GM21786 (cell line): ENCODE data around the gene LMAN2.
"Not testable (repeated sequence)": the region's sequence is repeated elsewhere in the genome, so short reads cannot be mapped to it uniquely, and the experiment has no call there.

Source experiments
- ATAC-seq: cut with Tn5 transposase; IDR thresholded peaks from one replicate; pipeline ENCODE4 v1.9.1; 2021; ENCODE audit not compliant: unreplicated experiment

The LMAN2 gene

DNA sequence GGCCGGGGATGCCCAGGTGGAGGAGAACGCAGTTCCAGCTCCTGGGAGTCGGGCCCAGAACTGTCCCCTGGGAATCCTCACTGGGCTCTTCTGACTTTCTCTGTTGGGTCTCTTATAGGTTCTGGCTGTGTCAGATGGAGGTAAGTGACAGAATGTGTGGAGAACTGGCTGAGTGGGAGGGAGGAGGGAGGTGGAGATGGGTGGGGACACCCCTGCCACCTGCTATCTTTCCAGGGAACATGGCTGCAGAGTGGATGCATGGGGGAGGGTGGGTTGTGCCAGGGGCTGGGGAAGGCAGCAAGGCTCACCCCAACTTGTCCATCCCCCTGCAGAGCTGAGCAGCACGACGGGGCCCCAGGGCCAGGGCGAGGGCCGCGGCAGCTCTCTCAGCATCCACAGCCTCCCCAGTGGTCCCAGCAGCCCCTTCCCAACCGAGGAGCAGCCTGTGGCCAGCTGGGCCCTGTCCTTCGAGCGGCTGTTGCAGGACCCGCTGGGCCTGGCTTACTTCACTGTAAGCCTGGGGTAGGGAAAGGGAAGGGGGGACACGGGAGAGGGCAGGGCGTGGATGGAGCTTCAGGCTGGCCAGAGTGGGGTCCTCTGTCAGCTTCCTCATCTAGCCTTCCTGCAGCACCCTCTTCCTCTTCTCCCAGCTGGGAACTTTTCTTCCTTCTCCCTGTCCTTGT is 14.5 kb upstream of the LMAN2 start:
- ATAC-seq: no peak

DNA sequence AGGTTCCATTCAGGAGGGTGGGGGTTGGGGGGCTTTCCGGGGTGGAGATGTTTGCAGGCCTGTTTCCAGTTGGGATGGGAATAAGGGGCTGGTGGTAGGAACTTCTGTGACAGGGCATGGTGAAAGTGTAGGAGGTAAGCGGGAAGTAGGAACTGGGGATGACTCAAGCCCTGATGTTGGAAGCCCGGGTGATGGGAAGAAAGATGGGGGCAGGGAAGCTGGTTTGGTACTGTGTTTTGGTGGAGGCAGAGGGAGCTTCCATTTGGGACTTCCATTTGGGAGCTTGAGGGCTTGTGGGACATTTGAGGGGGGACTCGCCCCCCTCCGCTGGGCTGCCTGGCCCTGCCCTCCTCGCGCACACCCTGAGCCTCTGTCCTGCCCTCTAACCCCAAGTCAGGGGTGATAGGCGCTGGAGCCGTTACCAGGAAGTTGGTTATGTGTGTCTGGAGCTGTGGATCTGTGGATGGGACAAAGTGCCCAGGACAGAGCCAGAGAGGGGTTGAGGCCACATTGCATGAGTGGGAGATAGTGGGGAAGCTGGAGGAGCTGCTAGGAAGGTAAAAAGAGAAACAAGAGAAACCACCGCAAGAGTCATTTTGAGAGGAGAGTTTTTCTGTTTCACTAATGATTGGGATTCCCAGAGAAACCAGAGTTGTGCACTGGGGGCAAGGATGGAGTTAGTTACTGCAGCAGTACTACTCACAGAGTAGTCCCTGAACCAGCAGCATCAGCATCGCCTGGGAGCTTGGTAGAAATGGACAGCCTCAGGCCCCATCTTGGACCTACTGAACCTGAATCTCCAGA is 12.9 kb upstream of the LMAN2 start:
- peak; percentile 35 for ATAC-seq

DNA sequence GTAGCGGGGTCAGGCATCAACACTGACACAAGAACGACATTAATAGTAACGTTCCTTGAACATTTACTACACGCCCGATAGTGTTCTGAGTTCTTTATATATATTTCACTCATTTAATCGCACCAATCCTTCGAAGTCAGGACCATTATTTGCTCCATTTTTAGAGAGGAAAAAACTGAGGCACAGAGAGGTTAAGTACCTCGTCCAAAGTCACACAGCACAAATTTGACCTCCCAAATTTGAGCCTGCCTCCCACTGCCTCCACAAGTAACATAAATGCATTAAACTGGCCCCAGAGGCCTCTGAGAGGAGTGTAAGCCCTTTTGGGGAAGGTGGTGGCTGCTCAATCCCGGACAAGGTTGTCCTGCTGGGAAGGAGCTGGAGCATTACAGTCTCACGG is 12.1 kb upstream of the LMAN2 start:
- no peak for ATAC-seq

DNA sequence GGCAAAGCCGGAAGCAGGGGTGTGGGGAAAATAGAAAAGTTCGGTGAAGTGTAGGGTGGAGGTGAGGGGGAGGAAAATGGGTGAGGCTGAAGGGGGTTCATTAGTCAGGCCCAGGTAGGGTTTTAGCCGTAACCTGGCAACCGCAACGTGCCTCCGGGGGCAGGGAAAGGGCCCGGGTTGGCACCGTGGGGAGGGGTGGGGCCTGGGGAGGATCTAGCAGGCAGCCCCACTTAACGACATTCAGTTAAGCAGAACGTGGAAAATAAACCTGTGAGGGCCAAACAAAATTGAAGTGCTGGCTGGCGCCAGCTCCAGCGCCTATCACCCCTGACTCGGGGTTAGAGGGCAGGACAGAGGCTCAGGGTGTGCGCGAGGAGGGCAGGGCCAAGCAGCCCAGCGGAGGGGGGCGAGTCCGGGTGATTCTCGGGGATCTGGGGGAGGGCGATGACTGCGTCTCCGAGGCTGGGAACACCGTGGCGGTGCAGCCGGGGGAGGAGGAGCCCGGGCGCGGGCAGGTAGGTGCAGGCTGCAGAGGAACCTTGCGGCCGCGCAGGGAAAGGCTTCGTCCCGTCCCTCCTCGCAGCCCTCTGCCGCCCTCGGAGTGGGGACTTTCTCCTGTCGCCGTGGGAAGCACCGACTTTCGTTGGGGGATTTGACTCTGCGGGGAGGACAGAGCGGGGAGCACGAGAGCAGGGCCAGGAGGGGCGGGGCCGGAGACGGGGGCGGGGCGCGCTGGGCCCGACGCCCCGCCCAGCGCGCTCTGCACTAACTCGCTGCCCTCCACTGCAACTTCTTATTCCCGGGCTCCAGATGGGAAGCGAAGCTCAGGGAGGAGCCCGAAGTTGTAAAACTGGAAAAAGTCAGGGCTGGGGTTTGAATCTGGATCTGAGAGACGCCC is 11.4 kb upstream of the LMAN2 start:
- ATAC-seq: no peak

DNA sequence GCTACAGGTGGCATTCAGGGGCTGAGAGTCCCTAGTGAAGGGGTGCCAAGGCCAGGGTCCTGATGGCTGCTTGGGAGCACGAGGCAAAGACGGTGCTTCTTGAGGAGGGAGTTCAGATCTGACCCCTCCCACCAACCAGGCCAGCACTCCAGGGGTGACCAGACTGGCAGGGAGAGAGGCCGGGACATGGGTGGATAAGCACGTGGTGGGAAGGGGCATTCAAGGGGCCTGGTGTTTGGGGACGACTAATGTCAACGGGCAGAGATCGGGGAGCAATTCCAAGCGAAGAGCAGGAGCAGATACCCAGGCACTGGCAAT is 10.8 kb upstream of the LMAN2 start:
- no peak for ATAC-seq

DNA sequence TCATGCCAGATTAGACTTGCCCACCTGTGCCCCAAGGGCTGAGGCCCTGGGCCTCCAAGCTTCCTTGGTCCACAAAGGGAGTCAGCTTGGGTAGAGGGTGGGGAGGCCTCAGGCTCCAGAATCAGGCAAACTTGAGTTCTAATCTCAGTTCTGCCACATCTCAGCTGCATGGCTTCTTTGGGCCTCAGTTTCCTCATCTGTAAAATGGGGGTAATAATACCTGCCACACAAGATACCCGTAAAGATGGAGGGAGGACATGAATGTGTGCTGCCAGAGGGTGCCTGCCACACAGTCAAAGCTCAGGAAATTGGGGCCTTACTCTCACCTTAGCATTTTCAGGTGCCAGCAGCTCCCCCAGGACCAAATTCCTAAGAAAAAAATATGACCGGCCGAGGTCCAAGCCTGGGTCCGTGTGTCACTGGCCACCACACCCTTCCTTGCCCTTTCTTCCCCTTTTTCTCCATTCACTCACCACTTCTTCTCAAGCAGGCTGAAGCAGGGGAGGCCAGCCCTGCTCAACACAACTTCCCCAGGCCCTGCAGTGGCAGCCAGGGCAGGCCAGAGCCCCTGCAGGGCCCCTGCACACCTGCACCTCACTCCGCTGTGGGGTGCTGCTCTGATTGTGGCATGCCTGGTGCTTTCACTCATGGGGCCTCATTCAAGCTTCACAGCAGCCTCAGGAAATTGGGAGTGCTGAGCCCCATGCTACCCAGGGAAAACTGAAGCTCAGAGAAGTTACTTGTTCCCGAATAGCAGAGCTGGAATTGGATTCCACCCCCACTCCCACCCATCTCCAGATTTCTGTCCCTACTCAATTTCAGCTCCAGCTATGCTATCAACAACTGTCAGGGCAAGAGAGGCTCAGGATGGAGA is 10.2 kb upstream of the LMAN2 start:
- no peak for ATAC-seq

DNA sequence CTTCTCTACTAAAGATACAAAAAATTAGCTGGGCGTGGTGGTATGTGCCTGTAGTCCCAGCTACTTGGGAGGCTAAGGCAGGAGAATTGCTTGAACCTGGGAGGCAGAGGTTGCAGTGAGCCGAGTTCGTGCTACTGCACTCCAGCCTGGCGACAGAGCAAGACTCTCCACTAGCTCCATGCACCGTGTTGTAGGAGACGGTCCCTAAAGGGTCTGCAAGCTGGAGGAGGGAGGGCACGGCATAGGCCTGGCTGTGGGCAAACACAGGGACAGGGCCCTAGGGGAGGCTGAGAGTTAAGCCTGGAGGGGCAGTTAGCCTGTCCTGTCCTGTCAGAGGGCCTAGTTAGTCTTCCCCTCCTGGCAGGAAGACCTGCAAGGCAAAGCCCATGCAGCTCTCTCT is 9.3 kb upstream of the LMAN2 start:
- ATAC-seq: not testable (repeated sequence)

DNA sequence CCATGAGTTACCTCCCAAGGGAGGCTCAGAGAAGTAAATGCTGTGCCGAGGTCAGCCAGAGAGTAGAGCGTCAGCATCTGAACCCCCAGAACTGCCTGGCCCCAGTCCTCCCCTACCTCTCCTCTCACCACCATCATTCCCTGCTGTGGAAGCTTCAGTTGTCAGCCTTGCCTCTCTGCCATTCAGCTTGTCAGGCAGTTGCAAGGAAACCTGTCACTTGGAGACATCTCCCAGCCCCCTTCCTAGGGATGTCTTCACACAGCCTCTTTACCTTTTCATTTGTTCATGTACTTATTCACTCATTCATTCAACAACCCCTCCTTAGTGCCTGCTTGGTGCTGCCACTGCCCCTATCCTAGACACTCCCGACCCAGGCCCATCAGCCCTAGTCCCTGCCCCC is 8.4 kb upstream of the LMAN2 start:
- no peak for ATAC-seq

DNA sequence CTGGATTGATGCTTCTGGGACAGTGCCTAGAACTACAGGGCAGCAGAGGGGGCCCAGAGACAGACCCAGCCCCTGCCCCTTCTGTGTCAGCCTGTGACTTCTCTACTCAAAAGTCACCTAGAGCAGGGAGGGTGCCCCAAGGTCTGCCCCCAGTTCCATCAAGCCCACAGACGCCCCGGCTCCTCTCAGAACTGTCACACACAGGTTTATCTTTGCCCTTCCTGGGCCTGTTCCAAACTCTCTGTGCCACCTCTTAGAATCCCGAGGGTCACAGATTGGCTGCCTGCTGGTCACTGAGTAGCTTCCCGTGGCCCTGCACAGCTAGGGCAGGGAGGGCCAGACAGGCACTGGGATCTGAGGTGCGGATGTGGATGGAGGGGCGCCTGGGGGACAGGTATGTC is 8.0 kb upstream of the LMAN2 start:
- no peak for ATAC-seq

DNA sequence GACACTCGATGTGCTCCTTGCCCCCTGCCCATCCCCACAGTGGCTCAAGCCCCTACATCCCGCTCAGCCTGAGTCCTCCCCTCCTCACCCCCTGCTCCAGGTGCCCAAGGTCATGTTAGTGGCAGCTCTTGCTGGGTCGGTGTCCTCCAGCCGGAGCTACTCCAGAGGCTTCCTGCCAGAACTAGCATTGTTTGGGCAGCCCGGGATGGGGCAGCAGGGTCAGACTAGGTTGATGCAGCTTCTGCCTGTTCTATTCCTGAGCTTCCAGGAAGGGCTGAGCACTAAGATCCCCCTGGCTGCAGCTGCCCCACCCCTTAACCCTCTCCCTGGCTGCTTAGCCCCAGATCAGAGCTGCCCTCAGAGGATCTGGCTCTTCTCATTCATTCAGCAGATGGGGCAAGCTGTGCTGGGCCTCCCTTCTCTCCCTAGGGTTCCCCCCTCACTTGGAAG is 6.9 kb upstream of the LMAN2 start:
- no peak for ATAC-seq

DNA sequence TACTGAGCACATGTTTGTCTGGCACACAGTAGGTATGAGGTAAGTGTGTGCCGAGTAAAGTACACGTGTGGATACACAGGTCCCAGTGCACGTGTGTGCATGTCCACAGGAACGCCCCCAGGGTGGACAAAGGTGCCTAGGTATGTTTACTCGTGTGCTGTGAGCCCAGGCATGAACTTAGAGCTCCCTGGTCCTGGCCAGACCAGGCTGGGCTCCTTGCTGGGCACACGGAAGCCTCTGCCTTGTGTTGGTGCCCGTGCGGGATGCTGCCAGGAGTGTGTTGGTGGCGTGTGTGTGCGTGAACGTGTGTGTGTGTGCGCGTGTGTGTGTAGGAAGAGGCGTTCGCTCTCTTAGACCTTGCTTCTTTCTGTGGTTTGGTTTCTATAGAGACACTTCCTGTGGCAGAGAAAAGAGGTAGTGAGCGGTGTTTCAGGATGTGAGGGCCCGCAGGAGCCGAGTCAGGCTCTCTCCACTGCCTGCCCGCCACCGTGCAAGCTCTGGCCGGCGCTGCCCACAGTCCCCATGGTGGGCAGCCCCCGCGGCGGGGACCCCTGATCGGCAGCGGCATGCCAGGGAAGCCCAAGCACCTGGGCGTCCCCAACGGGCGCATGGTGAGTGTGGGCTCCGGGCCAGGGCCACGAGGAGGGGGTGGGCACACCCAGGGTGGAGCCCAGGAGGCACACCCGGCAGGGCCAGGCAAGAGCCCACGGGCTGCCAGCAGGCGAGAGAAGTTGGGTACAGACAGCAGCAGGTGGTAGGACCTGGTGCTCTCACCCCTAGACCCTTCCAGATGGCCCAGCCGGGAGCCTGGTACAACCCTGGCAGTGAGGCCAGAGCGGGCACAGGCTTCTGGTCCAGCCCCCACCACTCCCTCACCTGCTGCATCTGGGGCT is 6.2 kb upstream of the LMAN2 start, which contains the start of gene RGS14:
Gene RGS14 (plus strand): TSS at position 466 of the 893 bp plus-strand sequence. CDS start 101 bp downstream, at position 567.
- peak; percentile 95 for ATAC-seq

DNA sequence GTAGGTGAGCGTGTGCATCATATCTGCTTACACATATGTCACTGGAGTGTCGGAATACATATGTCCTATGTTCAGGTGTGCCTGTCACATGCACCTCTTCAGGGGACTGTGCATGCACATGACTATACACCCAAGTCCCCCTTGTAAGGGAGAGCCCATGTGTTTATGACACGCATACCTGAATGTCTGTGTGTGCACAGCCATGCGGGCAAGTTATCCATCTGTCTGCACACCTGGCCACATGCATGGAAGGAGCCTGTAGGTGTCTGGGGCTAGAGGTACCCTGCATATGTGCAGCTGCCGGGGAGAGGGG is 5.6 kb upstream of the LMAN2 start:
- no peak for ATAC-seq

DNA sequence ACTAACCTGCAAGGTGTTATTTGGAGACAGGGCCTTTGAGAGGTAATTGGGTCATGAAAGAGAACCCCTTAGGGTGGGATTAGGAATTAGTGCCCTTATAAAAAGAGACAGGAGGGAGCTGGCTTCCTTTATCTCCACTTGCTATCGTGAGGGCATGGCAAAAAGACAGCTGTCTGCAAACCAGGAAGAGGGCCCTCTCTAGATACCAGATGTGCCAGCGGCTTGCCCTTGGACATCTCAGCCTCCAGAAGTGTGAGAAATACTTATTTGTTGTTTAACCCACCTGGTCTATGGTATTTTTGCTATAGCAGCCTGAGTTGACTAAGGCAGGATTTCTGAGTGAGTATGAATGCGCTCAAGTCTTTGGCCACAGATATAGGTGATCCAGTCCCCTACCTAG is 5.3 kb upstream of the LMAN2 start:
- ATAC-seq: no peak

DNA sequence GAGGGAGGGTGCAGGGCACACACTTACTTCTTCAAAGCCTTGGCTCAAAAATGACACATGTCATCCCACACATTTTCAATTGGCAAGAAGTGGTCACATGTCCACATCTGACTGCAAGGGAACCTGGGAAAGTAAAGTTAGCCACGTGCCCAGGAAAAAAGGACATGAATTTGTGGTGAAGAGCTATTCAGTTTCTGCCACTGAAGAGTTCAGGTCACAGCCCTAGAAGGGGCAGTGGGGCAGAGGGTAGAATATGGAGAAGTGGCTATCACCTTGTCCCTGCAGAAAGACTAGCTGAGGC is 4.3 kb upstream of the LMAN2 start:
- ATAC-seq: no peak

DNA sequence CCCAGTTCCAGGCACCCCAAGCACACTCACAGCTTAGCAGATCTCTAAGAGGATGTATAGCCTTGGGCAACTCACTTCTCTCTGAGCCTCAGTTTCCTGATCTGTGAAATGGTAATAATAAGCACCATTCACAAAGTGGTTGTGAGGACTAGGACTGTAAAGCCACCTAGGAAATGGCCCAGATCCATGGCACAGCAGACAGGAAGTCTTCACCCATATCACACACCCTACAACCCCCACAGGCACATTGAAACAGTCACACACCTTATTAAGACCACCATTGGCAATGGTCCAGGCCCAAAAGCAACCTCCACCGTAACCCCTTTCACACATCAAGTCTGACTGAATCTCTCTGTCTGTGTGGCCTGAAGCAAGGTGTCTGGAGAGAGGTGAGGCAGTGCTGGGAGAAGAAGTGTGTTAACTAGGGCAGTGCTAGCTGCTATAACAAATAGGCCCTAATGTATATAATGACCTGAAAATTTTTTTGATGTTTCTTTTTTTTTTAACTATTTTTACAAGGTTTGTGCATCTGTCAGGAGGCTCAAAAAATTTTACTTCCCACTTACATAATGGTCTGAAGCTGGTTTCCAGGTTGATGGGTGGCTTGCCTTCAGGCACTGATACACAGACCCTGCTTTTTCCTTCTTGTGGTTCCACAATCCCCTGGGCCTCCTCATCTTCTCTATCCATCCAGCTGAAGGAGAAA is 3.8 kb upstream of the LMAN2 start:
- no peak for ATAC-seq

DNA sequence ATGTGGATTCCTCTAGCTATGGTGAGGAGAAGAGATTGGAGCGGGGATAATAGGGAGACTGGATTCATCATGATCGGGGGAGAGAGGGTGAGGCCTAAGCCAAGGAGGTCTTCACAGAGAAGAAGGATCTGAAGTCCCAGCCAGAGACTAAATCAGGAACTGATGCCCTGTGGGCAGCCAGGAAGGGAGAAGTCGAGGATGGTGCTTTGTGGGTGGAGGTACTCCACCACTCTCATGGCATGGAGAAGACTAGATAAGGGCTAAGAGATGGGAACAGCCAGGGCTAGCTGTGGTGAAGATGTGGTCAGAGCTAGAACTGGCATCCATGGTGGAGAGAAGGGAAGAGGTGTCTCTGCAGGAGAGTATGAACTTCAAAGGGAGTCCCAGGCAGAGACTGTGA is 3.2 kb upstream of the LMAN2 start:
- ATAC-seq: no peak

DNA sequence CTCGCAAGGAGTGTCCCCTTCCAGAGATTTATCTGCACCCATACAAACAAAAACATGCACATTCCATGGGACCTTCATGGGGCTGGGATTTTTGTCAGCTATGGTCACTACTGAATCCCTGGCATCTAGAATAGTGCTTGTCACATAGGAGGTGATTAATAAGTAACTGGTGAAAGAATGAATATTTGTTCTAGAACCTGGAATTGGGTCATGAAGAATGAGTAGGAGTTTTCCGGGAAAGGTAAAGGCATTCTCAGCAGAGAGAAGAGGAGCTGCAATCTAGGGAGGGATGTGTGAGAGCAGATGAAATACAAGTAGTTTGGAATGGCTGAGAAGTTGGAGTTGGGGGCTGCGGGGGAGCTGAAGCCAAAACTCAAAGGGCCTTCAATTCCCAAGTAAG is 2.8 kb upstream of the LMAN2 start:
- no peak for ATAC-seq

DNA sequence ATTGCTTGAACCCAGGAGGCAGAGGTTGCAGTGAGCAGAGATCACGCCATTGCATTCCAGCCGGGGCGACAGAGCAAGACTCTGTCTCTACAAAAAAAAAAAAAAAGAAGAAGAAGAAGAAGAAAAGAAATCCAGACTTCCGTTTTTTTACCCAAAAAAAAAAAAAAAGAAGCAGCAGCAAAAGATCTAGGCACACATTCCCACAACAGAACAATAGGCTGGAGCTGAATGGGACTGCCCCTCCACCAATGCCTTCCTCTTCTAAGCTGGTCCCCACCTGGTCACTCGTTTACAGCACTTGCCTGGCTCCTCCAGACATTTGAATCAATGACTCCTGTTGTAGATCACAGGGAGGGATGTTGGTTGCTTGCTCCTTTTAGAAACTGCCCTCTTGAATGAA is 1.6 kb upstream of the LMAN2 start:
- no peak for ATAC-seq

DNA sequence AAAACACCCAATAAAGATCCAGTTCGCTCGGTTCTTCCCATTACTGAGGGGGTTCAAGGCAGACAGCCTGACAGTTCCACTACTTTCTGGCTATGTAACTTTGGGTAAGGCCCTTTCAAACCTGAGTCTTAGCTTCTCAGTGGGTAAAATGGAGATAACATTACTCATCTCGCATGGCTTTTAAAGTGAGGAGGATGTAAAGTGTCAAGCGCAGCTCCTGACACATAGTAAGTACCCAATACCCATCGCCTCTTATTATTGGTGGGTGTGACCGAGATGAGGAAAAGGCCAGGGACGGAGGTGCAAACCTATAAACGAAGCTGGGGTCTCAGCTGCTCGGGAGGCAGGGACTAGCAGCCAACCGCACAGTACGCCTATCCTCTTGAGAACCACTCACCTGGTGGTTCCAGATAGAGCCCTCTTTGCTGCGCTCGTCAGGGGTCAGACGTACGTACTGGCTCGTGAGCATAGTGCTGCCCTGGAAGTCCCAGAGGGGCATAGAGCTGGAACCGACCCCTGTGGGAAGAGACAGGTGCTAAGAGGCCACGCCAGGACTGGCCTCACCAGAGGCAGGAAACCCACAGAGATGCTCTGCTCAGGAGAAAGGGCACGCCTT is 584 bp downstream of the LMAN2 start:
- ATAC-seq: no peak
